ENCODE measurements around the gene WASHC4.

DNA sequence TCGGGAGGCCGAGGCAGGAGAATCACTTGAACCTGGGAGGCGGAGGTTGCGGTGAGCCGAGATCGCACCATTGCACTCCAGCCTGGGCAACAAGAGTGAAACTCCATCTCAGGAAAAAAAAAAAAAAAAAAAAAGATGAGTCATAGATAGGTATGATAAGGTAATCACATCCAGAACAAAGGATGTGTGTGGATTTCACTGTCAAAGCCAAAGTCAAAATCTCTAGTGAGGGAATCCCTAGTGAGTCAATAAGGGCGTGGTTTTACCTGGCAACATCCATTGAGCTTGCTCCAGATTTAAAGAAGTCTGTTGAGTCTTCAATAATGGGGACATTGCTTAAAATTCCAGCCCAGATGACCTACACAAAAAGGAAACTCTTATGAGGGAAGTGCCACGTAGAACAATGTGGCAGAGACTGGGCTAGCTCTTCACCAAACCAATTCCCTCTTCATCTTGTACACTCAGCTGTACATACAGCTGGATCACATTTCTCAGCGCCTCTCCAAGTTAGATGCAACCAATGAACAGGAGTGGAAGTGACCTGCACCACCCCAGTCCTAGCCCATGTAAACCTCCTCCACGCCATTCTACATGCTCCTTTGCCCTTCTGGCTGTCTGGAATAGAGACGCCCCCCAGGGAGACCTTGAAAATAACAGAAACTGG lies 46.7 kb upstream of the WASHC4 start:
- TF ChIP-seq, protein P1, sequence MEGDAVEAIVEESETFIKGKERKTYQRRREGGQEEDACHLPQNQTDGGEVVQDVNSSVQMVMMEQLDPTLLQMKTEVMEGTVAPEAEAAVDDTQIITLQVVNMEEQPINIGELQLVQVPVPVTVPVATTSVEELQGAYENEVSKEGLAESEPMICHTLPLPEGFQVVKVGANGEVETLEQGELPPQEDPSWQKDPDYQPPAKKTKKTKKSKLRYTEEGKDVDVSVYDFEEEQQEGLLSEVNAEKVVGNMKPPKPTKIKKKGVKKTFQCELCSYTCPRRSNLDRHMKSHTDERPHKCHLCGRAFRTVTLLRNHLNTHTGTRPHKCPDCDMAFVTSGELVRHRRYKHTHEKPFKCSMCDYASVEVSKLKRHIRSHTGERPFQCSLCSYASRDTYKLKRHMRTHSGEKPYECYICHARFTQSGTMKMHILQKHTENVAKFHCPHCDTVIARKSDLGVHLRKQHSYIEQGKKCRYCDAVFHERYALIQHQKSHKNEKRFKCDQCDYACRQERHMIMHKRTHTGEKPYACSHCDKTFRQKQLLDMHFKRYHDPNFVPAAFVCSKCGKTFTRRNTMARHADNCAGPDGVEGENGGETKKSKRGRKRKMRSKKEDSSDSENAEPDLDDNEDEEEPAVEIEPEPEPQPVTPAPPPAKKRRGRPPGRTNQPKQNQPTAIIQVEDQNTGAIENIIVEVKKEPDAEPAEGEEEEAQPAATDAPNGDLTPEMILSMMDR (IDR thresholded peaks at IDR 0.05; ENCODE audit: borderline replicate concordance, extremely low read depth, low read length, poor library complexity, severe bottlenecking) = no peak
- no peak for TF ChIP-seq EZH2 (IDR thresholded peaks at IDR 0.05; ENCODE audit: borderline replicate concordance, low read depth, low read length, severe bottlenecking)
